Measurements from ENCODE around the gene TRAIP. TPM values are rescaled to one million over a fixed set of nuclear protein-coding genes. Genes with fewer than 3 reads are reported as not detected.

The TRAIP gene
- total and polyA plus RNA-seq, 2 experiments from 2014 or later, result 2.5 to 6.6 TPM

- Histone ChIP-seq H3K4me3 (no peak overlapping the region), H3K9me2 (replicated peaks; ENCODE audit: insufficient read depth) (no peaks in the 10 kb centered on the region), H3K27ac (no peak overlapping the region), H3K4me2 (no peak overlapping the region), H3K79me2 (no peaks in the 10 kb centered on the region), H3K4me1 (ENCODE audit: insufficient read depth) (peaks cover 18% of the 10 kb centered on the region), H3K36me3 (replicated peaks; ENCODE audit: insufficient read depth, low read depth) (no peaks in the 10 kb centered on the region), H2AFZ (no peak overlapping the region), H3K9me3 (ENCODE audit: low read depth) (no peaks in the 10 kb centered on the region), H3K27me3 (peaks cover 42% of the 10 kb centered on the region), H4K20me1 (ENCODE audit: insufficient read depth, poor library complexity, severe bottlenecking) (no peaks in the 10 kb centered on the region)
- 30% methylated on average over 7 of the region's 7 CpGs for WGBS (ENCODE audit: low lambda C conversion rate, missing lambda C conversion rate)
- TF ChIP-seq, protein P1, sequence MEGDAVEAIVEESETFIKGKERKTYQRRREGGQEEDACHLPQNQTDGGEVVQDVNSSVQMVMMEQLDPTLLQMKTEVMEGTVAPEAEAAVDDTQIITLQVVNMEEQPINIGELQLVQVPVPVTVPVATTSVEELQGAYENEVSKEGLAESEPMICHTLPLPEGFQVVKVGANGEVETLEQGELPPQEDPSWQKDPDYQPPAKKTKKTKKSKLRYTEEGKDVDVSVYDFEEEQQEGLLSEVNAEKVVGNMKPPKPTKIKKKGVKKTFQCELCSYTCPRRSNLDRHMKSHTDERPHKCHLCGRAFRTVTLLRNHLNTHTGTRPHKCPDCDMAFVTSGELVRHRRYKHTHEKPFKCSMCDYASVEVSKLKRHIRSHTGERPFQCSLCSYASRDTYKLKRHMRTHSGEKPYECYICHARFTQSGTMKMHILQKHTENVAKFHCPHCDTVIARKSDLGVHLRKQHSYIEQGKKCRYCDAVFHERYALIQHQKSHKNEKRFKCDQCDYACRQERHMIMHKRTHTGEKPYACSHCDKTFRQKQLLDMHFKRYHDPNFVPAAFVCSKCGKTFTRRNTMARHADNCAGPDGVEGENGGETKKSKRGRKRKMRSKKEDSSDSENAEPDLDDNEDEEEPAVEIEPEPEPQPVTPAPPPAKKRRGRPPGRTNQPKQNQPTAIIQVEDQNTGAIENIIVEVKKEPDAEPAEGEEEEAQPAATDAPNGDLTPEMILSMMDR (IDR thresholded peaks at IDR 0.05; ENCODE audit: poor library complexity), result no peak
- no peak for TF ChIP-seq EZH2 (IDR thresholded peaks at IDR 0.05; ENCODE audit: borderline replicate concordance)
- no peak for TF ChIP-seq EZH2phosphoT487 (IDR thresholded peaks at IDR 0.05; ENCODE audit: low read depth, severe bottlenecking, unreplicated experiment)
- peak; percentile 74 for DNase-seq (ENCODE audit: low spot score)
Observed at GRCh38 chr3:49867871-49868321, 11.5 kb upstream of the TRAIP start.

DNA sequence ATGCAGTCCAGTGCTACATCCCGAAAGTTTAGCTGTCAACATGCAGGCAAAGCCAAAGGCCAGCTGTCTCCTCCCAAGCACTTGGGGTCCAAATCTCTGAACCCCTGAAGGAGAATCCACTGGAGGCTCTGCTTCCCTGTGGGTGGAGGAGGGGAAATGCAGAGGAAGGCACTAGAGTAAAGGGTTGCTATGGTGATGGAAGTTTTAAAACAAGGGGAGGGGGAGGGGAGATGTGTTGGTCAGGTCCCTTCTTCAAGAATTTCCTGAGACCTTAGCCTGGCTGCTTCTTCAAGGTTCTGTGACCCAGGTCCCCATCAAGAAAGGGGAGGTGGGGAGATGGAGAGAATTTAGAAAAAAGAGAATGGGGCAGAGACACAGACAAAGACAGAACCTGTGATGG, 11.0 kb upstream of the TRAIP start:
- TF ChIP-seq, protein P1 (IDR thresholded peaks at IDR 0.05; ENCODE audit: poor library complexity), result no peak
- TF ChIP-seq EZH2phosphoT487 (IDR thresholded peaks at IDR 0.05; ENCODE audit: low read depth, severe bottlenecking, unreplicated experiment) (no peak), EZH2 (IDR thresholded peaks at IDR 0.05; ENCODE audit: borderline replicate concordance) (no peak)
- Histone ChIP-seq H3K36me3 (replicated peaks; ENCODE audit: insufficient read depth, low read depth) (no peaks in the 10 kb centered on the region), H3K9me2 (replicated peaks; ENCODE audit: insufficient read depth) (no peaks in the 10 kb centered on the region), H3K27me3 (peaks cover 42% of the 10 kb centered on the region), H4K20me1 (ENCODE audit: insufficient read depth, poor library complexity, severe bottlenecking) (no peaks in the 10 kb centered on the region), H3K79me2 (no peaks in the 10 kb centered on the region), H3K4me3 (no peak overlapping the region), H3K27ac (no peak overlapping the region), H3K9me3 (ENCODE audit: low read depth) (no peaks in the 10 kb centered on the region), H3K4me2 (no peak overlapping the region), H2AFZ (no peak overlapping the region), H3K4me1 (ENCODE audit: insufficient read depth) (peaks cover 13% of the 10 kb centered on the region)
- DNase-seq (ENCODE audit: low spot score), result no peak
- 92% methylated on average over 1 of the region's 1 CpG for WGBS (ENCODE audit: low lambda C conversion rate, missing lambda C conversion rate)

DNA sequence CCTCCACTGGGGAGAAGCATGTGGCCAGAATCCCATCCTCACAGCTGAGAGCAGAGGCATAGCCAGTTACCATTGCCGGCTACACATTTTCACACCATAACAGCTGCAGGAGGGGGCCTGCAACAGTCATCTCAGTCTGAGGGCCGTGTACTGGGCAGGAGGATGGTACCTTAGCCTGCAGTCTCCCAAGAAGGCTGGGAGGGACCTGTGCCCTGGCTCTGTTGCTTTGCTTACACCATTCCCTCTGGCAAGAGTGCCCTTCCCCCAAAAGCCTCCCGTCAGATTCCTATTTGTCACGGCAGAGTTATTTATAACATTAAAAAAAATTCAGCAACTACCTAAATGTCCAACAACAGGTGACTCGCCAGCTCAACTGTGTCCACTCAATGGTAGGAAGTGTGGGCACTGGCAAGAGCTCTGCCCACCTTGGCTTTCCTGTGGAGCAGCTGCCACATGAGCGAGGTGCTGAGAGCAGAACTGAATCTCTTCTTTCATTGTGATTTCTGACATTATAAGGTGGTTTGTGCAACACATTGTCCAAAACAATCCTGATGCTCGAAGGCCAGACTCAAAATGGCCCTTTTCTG, 8.9 kb upstream of the TRAIP start:
- 71% methylated on average over 7 of the region's 7 CpGs for WGBS (ENCODE audit: low lambda C conversion rate, missing lambda C conversion rate)

More for the DNA sequence above, 8.9 kb upstream of the TRAIP start:
- Histone ChIP-seq H3K79me2 (no peaks in the 10 kb centered on the region), H3K4me1 (ENCODE audit: insufficient read depth) (peaks cover 11% of the 10 kb centered on the region), H3K36me3 (replicated peaks; ENCODE audit: insufficient read depth, low read depth) (no peaks in the 10 kb centered on the region), H3K9me2 (replicated peaks; ENCODE audit: insufficient read depth) (no peaks in the 10 kb centered on the region), H3K27ac (no peak overlapping the region), H3K9me3 (ENCODE audit: low read depth) (no peaks in the 10 kb centered on the region), H2AFZ (no peak overlapping the region), H3K4me3 (no peak overlapping the region), H4K20me1 (ENCODE audit: insufficient read depth, poor library complexity, severe bottlenecking) (no peaks in the 10 kb centered on the region), H3K27me3 (peaks cover 35% of the 10 kb centered on the region), H3K4me2 (no peak overlapping the region)
- DNase-seq (ENCODE audit: low spot score), result no peak
- TF ChIP-seq, protein P1 (IDR thresholded peaks at IDR 0.05; ENCODE audit: poor library complexity), result no peak
- TF ChIP-seq EZH2 (IDR thresholded peaks at IDR 0.05; ENCODE audit: borderline replicate concordance), result no peak
- TF ChIP-seq EZH2phosphoT487 (IDR thresholded peaks at IDR 0.05; ENCODE audit: low read depth, severe bottlenecking, unreplicated experiment), result no peak
